Measurements from ENCODE around the gene LRRN2. TPM values are rescaled to one million over a fixed set of nuclear protein-coding genes. Genes with fewer than 3 reads are reported as not detected.
A peak's percentile ranks its signal among the peaks of the same experiment; 100 is the strongest.

Gene LRRN2
- total and polyA plus RNA-seq, 2 of the 8 experiments (the other 6 are each of a cell fraction or from before 2014, with no cell fraction given): 1.8 to 2.3 TPM

DNA sequence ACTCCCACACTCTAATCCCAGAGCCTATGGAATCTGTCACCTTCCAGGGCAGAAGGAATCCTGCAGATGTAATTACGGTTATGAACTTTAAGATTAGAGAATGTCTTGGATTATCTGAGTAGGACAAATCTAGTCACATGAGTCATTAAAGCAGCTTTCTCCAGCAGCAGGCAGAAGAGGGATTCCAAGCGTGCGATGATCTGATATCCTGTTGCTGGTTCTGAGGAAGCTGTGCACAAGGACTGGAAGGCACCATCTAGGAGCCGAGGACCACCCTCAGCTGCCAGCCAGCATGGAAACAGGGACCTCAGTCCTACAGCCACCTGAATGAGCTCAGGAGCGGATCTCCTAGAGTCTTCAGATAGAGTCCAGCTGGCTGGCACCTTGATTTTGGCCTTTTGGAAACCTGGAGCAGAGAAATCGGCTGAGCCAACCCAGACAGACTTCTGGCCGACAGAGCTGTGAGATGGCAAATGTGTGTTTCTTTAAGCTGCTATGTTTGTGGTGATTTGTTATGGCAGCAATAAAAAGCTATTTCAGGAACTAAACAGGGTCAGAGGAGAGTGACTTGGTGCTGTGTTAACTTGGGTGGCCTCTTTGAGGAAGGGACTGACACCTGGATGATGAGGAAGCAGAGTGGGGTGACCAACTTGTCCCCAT, 34.5 kb downstream of the LRRN2 start:
- no peak overlapping the region for H2BK120ac ChIP-seq (replicated peaks; ENCODE audit: low read depth, low read length)
- no peak overlapping the region for H2AFZ ChIP-seq (ENCODE audit: low read length)
- H3K14ac ChIP-seq (ENCODE audit: insufficient read length): no peak overlapping the region
- H3K4me3 ChIP-seq (ENCODE audit: extremely low read depth in 1 of 4, insufficient read depth in 2 of 4, low read depth in 3 of 4, low read length in 4 of 4): no peak overlapping the region
- no peak overlapping the region for H4K8ac ChIP-seq (ENCODE audit: extremely low read depth, insufficient read depth, low read length)
- peaks cover 0 to 6% of the 10 kb centered on the region in 2 experiments for H4K20me1 ChIP-seq (replicated peaks in 1 of 2; ENCODE audit: control insufficient read depth in 1 of 2, insufficient read depth in 2 of 2, low read length in 2 of 2)
- no peak overlapping the region for H2BK5ac ChIP-seq (ENCODE audit: low read depth, low read length)
- H2AK5ac ChIP-seq (ENCODE audit: low read depth, low read length): peak overlapping the region; percentile 65; the same call in 1 of the 2 replicates
- CTCF ChIA-PET (ENCODE audit: partially characterized antibody): interaction anchor here (1.0 to 3.5 kb wide), 11 partner anchors 10 to 156 kb away, joined by 3 to 23 read pairs (median 4); no protein-coding TSS in a partner anchor
- POLR2A ChIA-PET (ENCODE audit: partially characterized antibody): interaction anchor here (0.6 to 0.9 kb wide), 2 partner anchors 10 to 275 kb away, joined by 3 read pairs; no protein-coding TSS in a partner anchor
- H2BK12ac ChIP-seq (ENCODE audit: low read depth, low read length): no peak overlapping the region; the same call in 1 of the 2 replicates
- DNase-seq (ENCODE audit: low read depth in 1 of 2, low spot score in 2 of 2): no peak
- H3K23me2 ChIP-seq (ENCODE audit: low read depth, low read length): no peaks in the 10 kb centered on the region; the same call in 1 of the 2 replicates
- no peaks in the 10 kb centered on the region for H3K79me1 ChIP-seq (ENCODE audit: low read depth, low read length)
- H3K36me3 ChIP-seq (ENCODE audit: control insufficient read depth in 2 of 4, insufficient read depth in 4 of 4, low read length in 3 of 4): no peaks in the 10 kb centered on the region
- WGBS, 2 experiments (ENCODE audit: extremely low coverage in 1 of 2, insufficient coverage in 1 of 2, insufficient read length in 1 of 2, insufficient replicate concordance in 2 of 2, low coverage in 1 of 2, low lambda C conversion rate in 2 of 2, missing lambda C conversion rate in 1 of 2): 83% methylated on average over 7 of the region's 7 CpGs; no CpG with 5 or more reads in 1 of the 2 experiments
- no peaks in the 10 kb centered on the region for H3K9me3 ChIP-seq (ENCODE audit: insufficient read depth in 2 of 2, low read depth in 1 of 2, low read length in 1 of 2)
- FAIRE-seq: no peak
- H4K91ac ChIP-seq (replicated peaks; ENCODE audit: insufficient read length, low read length): no peak overlapping the region
- no peak overlapping the region for H2BK20ac ChIP-seq (ENCODE audit: low read length)
- H3K56ac ChIP-seq (replicated peaks; ENCODE audit: insufficient read length, low read depth, low read length): no peak overlapping the region
- no peak overlapping the region for H3K9ac ChIP-seq (replicated peaks in 1 of 4; ENCODE audit: extremely low read depth in 1 of 4, low read depth in 3 of 4, low read length in 3 of 4)
- no peak overlapping the region for H3K23ac ChIP-seq (ENCODE audit: insufficient read length)
- H3K27me3 ChIP-seq (replicated peaks in 1 of 4; ENCODE audit: control insufficient read depth in 3 of 4, extremely low read depth in 1 of 4, insufficient read depth in 3 of 4, low read length in 3 of 4): peaks cover 0 to 8% (median 0%) of the 10 kb centered on the region in 4 experiments; a peak in 2 of 7 replicates
- 0 out of 2 replicates have a peak overlapping the region, but pooled peaks have one; percentile 22 for H3K18ac ChIP-seq (ENCODE audit: extremely low read depth, low read length)
- peaks cover 12 to 27% (median 16%) of the 10 kb centered on the region in 4 experiments for H3K4me1 ChIP-seq (replicated peaks in 1 of 4; ENCODE audit: control insufficient read depth in 3 of 4, insufficient read depth in 4 of 4, low read length in 3 of 4)
- H3K27ac ChIP-seq (ENCODE audit: low read depth, low read length): no peak overlapping the region
- peak overlapping the region; percentile 46 to 54; a peak in 1 of 4 replicates for H3K4me2 ChIP-seq (ENCODE audit: insufficient read depth in 1 of 2, low read depth in 2 of 2, low read length in 2 of 2)
- H4K5ac ChIP-seq (ENCODE audit: insufficient read length, low read depth, low read length): no peak overlapping the region
- H3K79me2 ChIP-seq (ENCODE audit: control insufficient read depth in 1 of 2, insufficient read depth in 2 of 2, low read length in 2 of 2): no peaks in the 10 kb centered on the region
- no peak overlapping the region for H2BK15ac ChIP-seq (ENCODE audit: low read length)
- H3K4ac ChIP-seq (replicated peaks; ENCODE audit: insufficient read length, low read depth, low read length): no peak overlapping the region
